ENCODE measurements around the gene TOMM5. TPM values are rescaled to one million over a fixed set of nuclear protein-coding genes. Genes with fewer than 3 reads are reported as not detected.

The TOMM5 gene
- total RNA-seq, 4 donors from 2014 or later = 44.3 to 82.1 (median 76.0) TPM

DNA sequence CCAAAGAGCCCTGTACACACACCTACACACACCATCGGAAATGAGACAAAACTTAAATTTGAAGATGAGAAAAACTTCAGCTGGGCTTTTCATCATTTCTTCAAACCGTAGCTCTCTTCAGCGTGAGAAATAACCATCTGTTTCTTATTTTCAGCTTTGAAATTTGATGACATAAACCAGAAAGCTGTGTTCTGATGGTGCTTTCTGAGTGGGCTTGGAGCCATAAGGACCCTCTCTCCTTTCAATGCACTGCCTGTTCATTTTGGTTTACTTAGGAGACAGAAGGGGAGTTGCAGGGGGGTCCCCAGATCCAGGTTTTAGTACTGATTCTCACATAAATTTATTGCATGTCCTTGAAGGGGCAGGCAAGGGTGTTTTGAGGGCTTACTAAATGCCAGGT lies 25.7 kb downstream of the TOMM5 start:
- Histone ChIP-seq H3K27ac (no peak overlapping the region), H3K4me1 (no peaks in the 10 kb centered on the region), H3K27me3 (no peaks in the 10 kb centered on the region), H3K9me3 (no peaks in the 10 kb centered on the region), H3K36me3 (no peaks in the 10 kb centered on the region), H3K4me3 (no peak overlapping the region)
- 64% methylated on average over 3 of the region's 3 CpGs for WGBS
- no peak for DNase-seq (ENCODE audit: low spot score in 2 of 2)
- TF ChIP-seq POLR2AphosphoS5 (IDR thresholded peaks at IDR 0.05) (no peak), POLR2A (IDR thresholded peaks at IDR 0.05) (no peak), EP300 (IDR thresholded peaks at IDR 0.05) (no peak)
- TF ChIP-seq, protein P1, sequence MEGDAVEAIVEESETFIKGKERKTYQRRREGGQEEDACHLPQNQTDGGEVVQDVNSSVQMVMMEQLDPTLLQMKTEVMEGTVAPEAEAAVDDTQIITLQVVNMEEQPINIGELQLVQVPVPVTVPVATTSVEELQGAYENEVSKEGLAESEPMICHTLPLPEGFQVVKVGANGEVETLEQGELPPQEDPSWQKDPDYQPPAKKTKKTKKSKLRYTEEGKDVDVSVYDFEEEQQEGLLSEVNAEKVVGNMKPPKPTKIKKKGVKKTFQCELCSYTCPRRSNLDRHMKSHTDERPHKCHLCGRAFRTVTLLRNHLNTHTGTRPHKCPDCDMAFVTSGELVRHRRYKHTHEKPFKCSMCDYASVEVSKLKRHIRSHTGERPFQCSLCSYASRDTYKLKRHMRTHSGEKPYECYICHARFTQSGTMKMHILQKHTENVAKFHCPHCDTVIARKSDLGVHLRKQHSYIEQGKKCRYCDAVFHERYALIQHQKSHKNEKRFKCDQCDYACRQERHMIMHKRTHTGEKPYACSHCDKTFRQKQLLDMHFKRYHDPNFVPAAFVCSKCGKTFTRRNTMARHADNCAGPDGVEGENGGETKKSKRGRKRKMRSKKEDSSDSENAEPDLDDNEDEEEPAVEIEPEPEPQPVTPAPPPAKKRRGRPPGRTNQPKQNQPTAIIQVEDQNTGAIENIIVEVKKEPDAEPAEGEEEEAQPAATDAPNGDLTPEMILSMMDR (IDR thresholded peaks at IDR 0.05) = no peak

DNA sequence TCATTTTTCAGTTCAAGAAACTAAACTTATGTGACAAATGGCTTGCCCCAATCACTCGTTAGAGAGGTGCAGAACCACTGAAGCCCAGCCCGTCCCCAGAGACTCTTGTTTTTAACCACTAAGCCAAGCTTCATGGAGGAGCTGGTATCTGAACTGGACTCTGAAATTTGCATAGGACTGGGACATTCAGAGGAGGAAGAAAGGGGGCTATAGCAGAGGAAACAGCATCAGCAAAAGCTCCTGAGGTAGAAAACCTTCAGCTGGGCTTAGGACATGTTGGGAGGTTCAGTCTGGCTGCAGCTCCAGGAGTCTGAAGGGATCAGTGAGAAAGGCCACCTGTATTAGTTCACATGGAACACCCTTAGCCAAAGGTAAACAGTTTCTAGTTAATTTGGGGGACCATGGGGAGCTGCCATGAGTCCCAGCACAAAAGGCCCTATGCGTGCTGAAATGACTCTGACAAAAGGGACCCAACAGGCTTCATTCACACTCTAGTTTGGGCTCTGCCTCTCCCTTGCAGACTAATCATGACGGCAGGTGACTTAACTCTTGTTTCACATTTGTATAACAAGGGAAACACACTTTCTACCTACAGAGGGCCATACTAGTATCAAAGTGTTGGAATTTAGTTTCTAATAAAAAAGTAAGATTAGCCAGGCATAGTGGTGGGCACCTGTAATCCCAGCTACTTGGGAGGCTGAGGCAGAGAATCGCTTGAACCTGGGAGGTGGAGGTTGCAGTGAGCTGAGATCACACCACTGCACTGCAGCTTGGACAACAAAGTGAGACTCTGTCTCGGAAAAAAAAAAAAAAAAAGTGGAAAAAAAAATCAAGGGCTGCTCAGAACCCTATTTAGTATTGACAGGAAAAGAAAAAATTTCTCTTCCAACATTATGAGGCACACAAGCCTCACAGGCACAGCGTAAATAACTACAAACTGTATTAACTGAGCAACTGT lies 26.5 kb downstream of the TOMM5 start:
- 88% methylated on average over 7 of the region's 7 CpGs for WGBS
- TF ChIP-seq EP300 (IDR thresholded peaks at IDR 0.05) (no peak), POLR2A (IDR thresholded peaks at IDR 0.05) (no peak), POLR2AphosphoS5 (IDR thresholded peaks at IDR 0.05) (no peak)
- TF ChIP-seq, protein P1 (IDR thresholded peaks at IDR 0.05) = no peak
- Histone ChIP-seq H3K9me3 (no peaks in the 10 kb centered on the region), H3K27ac (no peak overlapping the region), H3K27me3 (no peaks in the 10 kb centered on the region), H3K36me3 (no peaks in the 10 kb centered on the region), H3K4me3 (no peak overlapping the region), H3K4me1 (no peaks in the 10 kb centered on the region)
- no peak for DNase-seq (ENCODE audit: low spot score in 2 of 2)

DNA sequence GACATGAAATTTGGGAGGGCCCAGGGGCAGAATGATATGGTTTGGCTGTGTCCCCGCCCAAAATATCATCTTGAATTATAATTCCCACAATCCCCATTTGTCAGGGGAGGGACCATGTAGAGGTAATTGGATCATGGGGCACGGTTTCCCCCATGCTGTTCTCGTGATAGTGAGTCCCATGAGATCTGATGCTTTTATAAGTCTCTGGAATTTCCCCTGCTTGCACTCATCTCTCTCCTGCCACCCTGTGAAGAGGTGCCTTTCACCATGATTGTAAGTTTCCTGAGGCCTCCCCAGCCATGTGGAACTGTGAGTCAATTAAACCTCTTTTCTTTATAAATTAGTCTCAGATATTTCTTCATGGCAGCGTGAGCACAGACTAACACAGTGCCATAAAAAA lies 27.5 kb downstream of the TOMM5 start:
- no peak for DNase-seq (ENCODE audit: low spot score in 2 of 2)
- Histone ChIP-seq H3K27ac (no peak overlapping the region), H3K36me3 (no peaks in the 10 kb centered on the region), H3K4me1 (no peaks in the 10 kb centered on the region), H3K27me3 (no peaks in the 10 kb centered on the region), H3K4me3 (no peak overlapping the region), H3K9me3 (no peaks in the 10 kb centered on the region)
- TF ChIP-seq, protein P1 (IDR thresholded peaks at IDR 0.05) = no peak
- TF ChIP-seq POLR2AphosphoS5 (IDR thresholded peaks at IDR 0.05) = no peak
- TF ChIP-seq POLR2A (IDR thresholded peaks at IDR 0.05) = no peak
- no peak for TF ChIP-seq EP300 (IDR thresholded peaks at IDR 0.05)
- WGBS = 91% methylated on average over 4 of the region's 4 CpGs

DNA sequence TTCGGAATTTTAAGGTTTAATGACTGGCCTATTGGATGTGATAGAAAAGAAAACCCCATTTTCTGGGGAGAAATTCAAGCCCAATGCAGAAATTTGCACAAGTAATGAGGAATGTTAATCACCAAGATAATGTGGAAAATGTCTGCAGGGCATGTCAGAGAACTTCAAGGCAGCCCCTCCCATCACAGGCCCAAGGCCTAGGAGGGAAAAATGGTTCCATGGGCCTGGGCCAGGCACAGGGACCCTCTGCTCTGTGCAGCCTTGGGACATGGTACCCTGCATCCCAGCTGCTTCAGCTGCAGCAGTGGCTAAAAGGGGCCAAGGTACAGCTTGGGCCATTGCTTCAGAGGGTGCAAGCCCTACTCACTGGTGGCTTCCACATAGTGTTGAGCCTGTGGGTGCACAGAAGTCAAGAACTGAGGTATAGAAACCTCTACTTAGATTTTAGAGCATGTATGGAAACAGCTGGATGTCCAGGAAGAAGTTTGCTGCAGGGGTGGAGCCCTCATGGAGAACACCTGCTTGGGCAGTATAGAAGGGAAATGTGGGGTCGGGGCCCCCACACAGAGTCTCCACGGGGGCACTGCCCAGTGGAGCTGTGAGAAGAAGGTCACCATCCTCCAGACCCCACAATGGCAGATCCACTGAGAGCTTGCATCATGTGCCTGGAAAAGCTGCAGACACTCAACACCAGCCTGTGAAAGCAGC lies 28.4 kb downstream of the TOMM5 start:
- Histone ChIP-seq H3K4me3 (no peak overlapping the region), H3K4me1 (no peaks in the 10 kb centered on the region), H3K27me3 (no peaks in the 10 kb centered on the region), H3K27ac (no peak overlapping the region), H3K9me3 (no peaks in the 10 kb centered on the region), H3K36me3 (no peaks in the 10 kb centered on the region)
- WGBS = 67% methylated on average over 3 of the region's 3 CpGs
- no peak for TF ChIP-seq POLR2A (IDR thresholded peaks at IDR 0.05)
- TF ChIP-seq, protein P1 (IDR thresholded peaks at IDR 0.05) = no peak
- TF ChIP-seq EP300 (IDR thresholded peaks at IDR 0.05) = no peak
- TF ChIP-seq POLR2AphosphoS5 (IDR thresholded peaks at IDR 0.05) = no peak
- DNase-seq (ENCODE audit: low spot score in 2 of 2) = no peak

DNA sequence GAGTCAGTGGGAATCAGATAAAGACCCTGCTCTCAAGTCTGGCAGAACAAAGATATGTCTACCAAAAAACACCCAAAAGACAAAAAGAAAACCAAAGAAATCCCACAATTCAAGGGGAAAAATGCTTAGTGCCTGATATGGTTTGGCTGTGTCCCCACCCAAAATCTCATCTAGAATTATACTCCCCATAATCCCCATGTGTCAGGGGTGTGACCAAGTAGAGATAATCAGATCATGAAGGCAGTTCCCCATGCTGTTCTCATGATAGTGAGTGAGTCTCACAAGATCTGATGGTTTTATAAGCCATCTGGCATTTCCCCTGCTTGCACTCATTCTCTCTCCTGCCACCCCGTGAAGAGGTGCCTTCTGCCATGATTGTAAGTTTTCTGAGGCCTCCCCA lies 29.6 kb downstream of the TOMM5 start:
- no peak overlapping the region for H3K4me3 ChIP-seq
- no peaks in the 10 kb centered on the region for H3K36me3 ChIP-seq
- H3K9me3 ChIP-seq = no peaks in the 10 kb centered on the region
- 93% methylated on average over 1 of the region's 1 CpG for WGBS
- TF ChIP-seq POLR2AphosphoS5 (IDR thresholded peaks at IDR 0.05) = no peak
- TF ChIP-seq, protein P1 (IDR thresholded peaks at IDR 0.05) = no peak
- TF ChIP-seq POLR2A (IDR thresholded peaks at IDR 0.05) = no peak
- TF ChIP-seq EP300 (IDR thresholded peaks at IDR 0.05) = no peak
- DNase-seq (ENCODE audit: low spot score in 2 of 2) = no peak
- no peaks in the 10 kb centered on the region for H3K4me1 ChIP-seq
- no peak overlapping the region for H3K27ac ChIP-seq
- H3K27me3 ChIP-seq = no peaks in the 10 kb centered on the region

Data from suprapubic skin (tissue), 4 donors.